ENCODE data around the gene PANK4. TPM values are rescaled to one million over a fixed set of nuclear protein-coding genes. Genes with fewer than 3 reads are reported as not detected.

The PANK4 gene
- 8.7 to 14.4 TPM (median 10.6 TPM) in 5 replicates for total RNA-seq (2022; extraction: Qiagen RNA extraction; ENCODE audit: low read depth)

DNA sequence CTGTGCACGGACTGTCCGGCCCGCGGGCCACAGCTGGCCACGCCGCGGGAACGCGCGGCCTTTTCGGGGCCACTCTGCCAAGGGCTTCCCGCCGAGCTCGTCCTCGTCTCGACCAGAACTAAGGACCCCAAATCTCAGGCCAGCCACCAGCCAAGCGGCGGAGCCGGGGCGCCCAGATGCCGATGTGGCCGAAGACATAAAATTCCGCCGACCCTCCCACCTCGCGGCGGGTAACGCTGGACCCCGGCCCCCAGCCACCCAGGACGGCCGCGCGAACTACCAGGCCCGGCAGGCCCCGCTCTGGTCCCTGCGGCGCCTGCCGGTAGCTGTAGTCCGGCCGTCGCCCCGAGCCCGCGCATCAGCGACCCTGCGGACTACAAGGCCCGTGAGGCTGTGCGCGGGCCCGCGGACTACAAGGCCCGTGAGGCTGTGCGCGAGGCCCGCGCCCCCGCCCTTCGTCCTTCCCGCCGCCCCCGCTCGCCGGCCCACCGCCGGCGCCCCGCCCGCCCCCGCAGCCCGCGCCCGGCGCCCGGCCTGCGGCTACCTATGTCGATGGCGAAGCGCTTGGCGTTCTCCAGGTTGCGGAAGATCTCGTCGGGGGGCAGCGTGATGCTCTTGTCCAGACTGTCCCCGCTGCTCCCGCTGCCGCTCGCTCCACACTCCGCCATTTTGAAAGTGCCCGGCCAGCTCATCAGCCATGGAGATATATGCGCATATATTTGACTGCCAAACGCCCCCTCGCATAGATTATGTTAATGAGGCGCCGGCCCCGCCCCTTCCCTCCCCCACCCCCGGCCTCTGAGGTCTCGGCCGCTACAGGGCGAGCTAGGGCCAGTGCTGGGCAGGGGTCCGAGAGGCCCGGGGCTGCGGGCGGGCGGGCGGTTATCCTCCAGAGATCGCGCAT, at the start of gene PANK4:
Gene PANK4, minus strand, starts transcription at position 677 of the 904 bp plus-strand sequence. Its CDS starts 9 bp downstream, at position 668.

DNA sequence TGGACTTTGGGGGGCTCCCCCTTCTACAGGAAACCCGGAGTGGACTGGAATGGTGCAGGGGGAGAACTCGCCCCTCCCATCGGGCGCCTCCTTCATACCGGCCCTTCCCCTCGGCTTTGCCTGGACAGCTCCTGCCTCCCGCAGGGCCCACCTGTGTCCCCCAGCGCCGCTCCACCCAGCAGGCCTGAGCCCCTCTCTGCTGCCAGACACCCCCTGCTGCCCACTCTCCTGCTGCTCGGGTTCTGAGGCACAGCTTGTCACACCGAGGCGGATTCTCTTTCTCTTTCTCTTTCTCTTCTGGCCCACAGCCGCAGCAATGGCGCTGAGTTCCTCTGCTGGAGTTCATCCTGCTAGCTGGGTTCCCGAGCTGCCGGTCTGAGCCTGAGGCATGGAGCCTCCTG, 29.9 kb upstream of the PANK4 start, which contains the start of gene TNFRSF14:
Gene TNFRSF14, plus strand, starts transcription at position 95 of the 401 bp plus-strand sequence. Its CDS starts 294 bp downstream, at position 389.

DNA sequence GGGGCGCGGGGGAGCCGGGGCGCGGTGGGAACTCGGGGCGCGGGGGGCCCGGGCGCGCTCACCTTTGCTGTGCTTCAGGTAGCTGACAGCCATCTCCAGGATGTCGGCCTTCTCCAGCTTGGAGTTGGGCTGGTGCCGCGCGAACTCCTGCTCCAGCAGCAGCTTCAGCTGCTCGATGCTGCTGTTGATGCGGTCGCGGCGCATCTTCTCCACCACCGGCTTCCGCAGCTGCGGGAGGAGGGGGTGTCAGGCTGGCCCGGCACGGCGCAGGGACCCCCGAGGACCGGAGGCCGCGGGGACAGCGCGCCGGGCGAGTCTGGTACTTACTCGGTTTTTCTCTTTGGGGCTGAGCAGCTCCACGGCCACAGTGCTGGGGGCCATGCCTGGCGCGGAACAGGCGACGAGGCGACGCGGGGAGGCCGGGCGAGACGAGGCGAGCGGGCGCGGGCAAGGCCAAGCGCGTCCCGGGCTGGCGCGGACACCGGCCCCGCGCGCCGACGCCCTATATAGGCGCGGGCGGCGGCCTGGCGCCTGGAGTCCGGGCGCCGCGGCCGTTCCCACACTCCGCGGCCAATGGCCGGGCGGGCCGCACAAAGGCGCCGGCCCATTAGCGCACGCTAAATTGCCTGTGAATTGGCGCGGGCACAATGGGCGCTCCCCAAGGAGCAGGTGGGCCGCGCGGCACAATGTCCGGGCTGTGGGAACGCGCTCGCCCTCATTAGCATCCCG, 3.6 kb upstream of the PANK4 start, which contains the start of gene HES5:
Gene HES5, minus strand, starts transcription at position 480 of the 729 bp plus-strand sequence. Its CDS starts 99 bp downstream, at position 381.

DNA sequence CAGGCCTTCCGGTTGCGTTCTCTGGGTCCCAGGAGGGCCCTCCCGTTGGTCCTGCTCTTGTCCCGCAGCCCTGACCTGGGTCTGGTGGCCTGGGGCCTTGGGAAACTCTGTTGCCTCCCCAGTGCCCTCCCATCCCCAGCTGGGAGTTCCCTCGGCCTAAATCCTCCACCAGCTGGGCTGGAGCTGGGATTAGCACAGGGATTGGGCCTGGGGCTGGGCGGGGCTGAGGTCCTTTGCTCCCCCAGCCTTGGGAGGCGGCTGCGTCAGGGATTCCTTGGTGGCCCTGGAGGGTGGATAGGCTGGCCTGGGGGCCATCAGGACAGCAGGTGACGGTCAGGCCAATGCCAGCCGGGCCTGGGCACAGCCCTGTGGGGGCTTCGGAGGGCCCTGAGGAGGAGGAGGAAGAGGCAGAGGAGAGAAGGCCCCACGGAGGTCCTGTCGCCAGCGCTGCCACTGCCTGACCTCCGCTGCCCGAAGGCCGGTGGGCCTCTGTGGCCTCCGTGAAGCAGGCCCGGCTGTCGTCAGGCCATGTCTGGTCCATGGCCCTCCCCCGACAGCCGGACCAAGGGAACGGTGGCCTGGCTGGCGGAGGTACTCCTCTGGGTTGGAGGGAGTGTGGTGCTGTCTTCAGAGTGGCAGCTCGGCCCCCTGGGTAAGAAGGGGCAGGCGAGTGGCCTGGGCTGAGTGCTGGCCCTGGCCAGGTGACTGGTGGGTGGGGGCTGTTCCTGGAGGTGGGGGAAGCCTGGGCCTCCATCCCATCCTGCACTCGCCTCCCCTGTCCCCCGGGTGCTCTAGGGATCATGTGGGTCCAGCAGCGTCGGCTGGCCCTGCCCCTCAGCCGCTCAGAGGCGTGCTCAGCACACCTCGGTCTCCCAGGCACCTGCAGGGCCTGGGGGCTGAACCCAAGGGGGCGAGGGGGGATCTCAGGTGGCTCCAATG, 50.1 kb downstream of the PANK4 start, which contains the start of gene PLCH2:
Gene PLCH2, plus strand, starts transcription at position 229 of the 939 bp plus-strand sequence. Its CDS starts 300 bp downstream, at position 529.

Other genes with a start within 250 kb of the PANK4 start
- gene MORN1, start 135.0 kb downstream of the PANK4 start, total RNA-seq (2022; extraction: Qiagen RNA extraction; ENCODE audit: low read depth), result 5.3 to 9.2 TPM (median 6.6 TPM) in 5 replicates
- gene RER1, start 134.8 kb downstream of the PANK4 start, total RNA-seq (2022; extraction: Qiagen RNA extraction; ENCODE audit: low read depth), result 109 to 128 TPM (median 121 TPM) in 5 replicates
- gene PEX10, start 114.0 kb downstream of the PANK4 start, total RNA-seq (2022; extraction: Qiagen RNA extraction; ENCODE audit: low read depth), result 14.7 to 24.3 TPM (median 22.4 TPM) in 5 replicates
- 0.23 to 0.48 TPM (median 0.25 TPM) in 5 replicates for gene PLCH2, start 50.3 kb downstream of the PANK4 start, total RNA-seq (2022; extraction: Qiagen RNA extraction; ENCODE audit: low read depth)
- not detected in 5 replicates for gene HES5, start 3.7 kb upstream of the PANK4 start, total RNA-seq (2022; extraction: Qiagen RNA extraction; ENCODE audit: low read depth)
- gene TNFRSF14, start 29.8 kb upstream of the PANK4 start, total RNA-seq (2022; extraction: Qiagen RNA extraction; ENCODE audit: low read depth), result 0.21 to 0.67 TPM (median 0.30 TPM) in 4 of 5 replicates, not detected in the other
- 14.5 to 24.7 TPM (median 23.3 TPM) in 5 replicates for gene PRXL2B, start 60.2 kb upstream of the PANK4 start, total RNA-seq (2022; extraction: Qiagen RNA extraction; ENCODE audit: low read depth)
- gene MMEL1, start 106.4 kb upstream of the PANK4 start, total RNA-seq (2022; extraction: Qiagen RNA extraction; ENCODE audit: low read depth), result not detected in 5 replicates